HG02571 (cell line): ENCODE data around the gene ELMOD1.
"Not testable (repeated sequence)": the region's sequence is repeated elsewhere in the genome, so short reads cannot be mapped to it uniquely, and the experiment has no call there.

Source experiments
- ATAC-seq: cut with Tn5 transposase; IDR thresholded peaks from one replicate; pipeline ENCODE4 v1.9.1; 2021; ENCODE audit warnings: mild to moderate bottlenecking, moderate library complexity; ENCODE audit not compliant: unreplicated experiment

Gene ELMOD1

GRCh38 chr11:107590460-107591377 is at the start of gene ELMOD1:
TSS of gene ELMOD1 (plus strand) at chr11:107591147. CDS start at chr11:107618190, 27,043 bp downstream.
- peak; percentile 45 for ATAC-seq

GRCh38 chr11:107545101-107545514 is 45.8 kb upstream of the ELMOD1 start:
- ATAC-seq = no peak

DNA sequence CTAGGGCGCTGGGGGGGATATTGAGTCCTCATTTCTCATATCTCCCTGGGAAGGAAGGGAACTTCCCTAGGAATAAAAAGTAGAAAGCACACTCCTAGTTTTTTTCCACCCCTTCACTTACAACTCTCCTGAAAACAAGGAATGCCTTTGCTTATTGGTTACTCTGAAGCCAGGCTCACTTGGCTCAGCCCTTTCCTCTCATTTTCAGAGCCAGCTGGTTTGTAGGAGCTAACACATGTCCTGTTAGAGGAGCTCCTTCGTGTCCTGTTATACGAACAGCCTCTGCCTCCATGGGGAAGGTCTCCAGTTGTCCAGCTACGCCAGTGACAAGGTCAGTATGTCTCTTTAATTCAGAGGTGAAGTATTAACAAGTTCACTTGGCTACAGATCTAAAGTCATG is 43.0 kb upstream of the ELMOD1 start:
- ATAC-seq = no peak

DNA sequence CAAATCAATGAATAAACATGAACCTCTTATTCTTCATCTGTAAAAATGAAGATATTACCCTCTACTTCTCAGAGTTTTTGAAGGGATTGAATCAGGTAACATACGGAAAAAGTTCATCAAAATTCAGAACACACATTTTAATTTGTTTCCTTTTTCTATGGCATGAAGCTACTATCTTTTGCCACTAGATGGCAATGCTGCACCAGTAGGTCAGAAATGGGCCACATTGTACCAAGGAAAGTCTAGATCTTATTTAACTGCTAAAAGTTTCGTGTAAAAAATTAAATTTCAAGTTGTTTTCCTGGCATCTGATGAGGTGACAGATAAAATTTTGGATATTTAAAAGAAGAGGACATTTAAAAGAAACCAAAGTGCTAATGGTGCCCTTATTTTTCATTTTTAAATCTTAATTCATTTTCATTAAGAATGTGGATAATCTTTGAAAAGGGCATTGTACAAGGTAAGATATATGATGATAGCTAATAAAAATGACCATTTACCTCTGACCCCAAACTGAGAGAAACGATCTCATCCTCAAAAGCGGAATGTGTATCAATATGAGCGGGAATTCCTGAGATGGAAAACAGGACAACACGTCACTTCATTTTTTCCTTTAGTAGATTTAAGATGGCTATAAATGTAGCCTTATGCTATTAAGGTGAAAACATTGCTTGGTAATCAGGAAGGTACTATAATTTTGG is 41.5 kb upstream of the ELMOD1 start:
- ATAC-seq = no peak

DNA sequence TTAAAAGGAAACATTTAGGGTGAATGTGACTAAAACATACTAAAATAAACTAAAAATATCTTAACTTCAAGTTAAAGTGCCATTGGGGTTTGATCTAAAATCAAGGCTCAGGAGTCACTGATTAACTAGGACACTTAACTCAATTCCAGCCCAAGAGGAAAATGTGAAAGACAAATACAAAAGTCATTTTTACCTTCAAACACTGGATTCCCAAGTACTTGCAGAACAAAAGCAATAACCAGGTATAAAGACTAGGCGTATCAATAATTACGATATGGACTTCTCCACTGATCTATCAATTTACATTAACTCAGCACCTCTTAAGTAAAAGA is 41.0 kb upstream of the ELMOD1 start:
- no peak for ATAC-seq

DNA sequence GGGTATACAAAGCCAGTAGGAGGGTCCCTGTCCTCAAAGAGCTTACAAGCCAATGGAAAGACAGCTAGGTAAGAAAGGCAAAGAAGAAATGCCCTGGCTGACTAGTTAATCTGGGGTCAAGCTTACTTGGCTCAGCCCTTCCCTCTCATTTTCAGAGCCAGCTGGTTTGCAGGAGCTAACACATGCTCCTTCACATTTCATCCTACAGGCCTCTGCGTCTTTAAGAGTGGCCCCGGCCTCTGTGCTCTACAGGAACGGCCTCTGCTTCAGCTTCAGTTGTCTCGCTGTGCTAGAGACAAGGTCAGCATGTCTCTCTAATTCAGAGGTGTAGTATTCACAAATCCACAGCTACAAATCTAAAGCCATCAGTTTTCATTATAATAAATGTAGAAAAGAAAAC is 40.6 kb upstream of the ELMOD1 start:
- ATAC-seq = no peak

- no peak for ATAC-seq
Observed at GRCh38 chr11:107561688-107562087, 29.3 kb upstream of the ELMOD1 start.

GRCh38 chr11:107562647-107563208 is 28.2 kb upstream of the ELMOD1 start:
- ATAC-seq = no peak

GRCh38 chr11:107563702-107564101 is 27.2 kb upstream of the ELMOD1 start:
- peak; percentile 30 for ATAC-seq

GRCh38 chr11:107564877-107565218 is 26.1 kb upstream of the ELMOD1 start:
- ATAC-seq = peak; percentile 1

- peak; percentile 90 for ATAC-seq
Observed at GRCh38 chr11:107565219-107565937, 25.6 kb upstream of the ELMOD1 start, which contains the start of gene ALKBH8. TSS of gene ALKBH8 (minus strand) at chr11:107565735. CDS start at chr11:107560893, 4,842 bp downstream.

DNA sequence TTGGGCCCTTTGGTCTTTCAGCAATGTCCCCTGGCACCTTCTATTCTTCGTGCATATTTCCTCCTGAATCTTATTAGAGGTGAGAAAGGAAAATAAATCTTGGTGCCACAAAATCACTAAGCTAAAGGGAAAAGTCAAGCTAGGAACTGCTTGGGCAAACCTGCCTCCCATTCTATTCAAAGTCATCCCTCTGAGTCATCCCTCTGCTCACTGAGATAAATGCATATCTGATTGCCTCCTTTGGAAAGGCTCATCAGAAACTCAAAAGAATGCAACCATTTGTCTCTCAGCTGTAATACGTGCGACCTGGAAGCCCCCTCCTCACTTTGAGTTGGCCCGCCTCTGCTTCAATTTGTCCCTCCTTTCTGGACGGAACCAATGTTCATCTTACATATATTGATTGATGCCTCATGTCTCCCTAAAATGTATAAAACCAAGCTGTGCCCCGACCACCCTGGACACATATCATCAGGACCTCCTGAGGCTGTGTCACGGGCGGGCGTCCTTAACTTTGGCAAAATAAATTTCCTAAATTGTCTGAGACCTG is 24.9 kb upstream of the ELMOD1 start:
- not testable (repeated sequence) for ATAC-seq

DNA sequence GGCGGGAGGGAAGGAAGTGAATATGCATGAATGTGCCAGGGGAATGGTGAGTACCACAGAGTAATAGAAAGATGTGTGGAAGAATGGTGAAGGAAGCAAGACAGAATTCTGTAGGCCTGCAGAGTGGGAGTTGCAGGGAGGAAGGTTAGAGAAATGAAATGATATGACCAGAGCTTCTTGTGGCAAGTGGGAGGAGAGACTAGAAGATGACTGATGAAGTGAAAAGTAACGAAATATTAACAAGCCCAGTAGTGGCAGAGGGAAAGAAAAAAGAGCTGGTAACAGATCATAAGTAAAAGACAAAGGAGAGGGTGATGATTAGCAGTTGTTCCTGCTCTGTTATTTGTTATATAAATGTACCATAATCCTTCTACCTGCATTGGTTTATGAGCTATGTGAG is 24.4 kb upstream of the ELMOD1 start:
- no peak for ATAC-seq

DNA sequence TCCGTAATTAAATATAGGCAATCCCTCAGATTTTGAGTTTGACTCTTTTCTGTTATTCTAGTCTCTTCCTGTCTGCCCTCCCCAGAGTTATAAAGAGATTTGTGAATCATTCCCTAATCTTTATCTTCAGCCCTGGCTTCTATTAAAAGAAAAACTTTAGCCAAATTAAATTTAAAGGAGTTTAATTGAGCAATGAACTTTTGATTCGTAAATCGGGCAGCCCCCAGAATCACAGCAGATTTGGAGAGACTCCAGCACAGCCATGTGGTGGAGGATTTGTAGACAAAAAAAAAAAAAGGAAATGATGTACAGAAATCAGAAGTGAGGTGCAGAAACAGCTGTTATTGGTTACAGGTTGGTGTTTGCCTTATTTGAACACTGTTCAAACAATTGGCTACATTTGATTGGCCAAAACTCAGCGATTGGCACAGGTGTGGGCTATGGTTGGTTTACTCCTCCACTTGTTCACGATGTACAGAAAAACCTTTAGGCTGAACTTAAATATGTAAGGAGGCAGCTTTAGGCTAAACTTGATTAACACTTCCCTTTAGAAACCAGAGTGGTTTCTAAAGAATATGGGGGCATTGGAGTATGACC is 23.1 kb upstream of the ELMOD1 start:
- ATAC-seq = no peak

DNA sequence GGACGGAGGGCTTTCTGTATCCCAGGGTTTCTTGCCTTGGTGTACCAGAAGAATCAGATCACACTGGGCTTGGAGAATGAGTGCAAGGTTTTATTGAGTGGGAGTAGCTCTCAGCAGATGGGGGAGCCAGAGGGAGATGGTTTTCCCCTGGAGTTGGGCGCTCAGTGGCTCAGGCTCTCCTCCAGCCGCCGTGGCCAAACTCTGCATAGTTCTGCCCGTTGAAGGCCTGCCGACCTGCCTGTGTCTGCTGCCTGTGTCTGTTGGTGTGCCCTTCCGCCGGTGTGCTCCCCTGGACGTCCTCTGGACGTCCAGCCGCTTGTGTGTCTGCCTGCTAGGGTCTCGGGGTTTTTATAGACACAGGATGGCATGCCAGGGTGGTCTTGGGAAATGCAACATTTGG is 20.9 kb upstream of the ELMOD1 start:
- ATAC-seq = no peak

DNA sequence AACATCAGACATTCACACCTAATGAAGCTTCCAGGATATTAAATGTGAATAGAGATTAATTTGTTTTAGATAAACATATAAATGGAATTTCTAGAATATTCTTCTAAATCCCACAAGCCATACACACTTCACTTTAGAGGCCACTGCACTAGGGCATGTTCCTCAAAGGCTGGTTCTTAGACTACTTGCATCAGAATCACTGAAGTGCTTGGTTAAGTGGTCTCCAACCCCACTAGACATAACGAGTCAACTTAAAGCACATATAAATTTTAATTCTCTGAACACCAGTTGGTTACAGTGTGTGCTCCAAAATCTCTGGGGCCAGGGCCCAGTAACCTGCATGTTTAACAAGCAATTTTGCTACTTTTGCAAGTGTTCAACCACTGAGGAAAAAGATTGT is 17.5 kb upstream of the ELMOD1 start:
- ATAC-seq = no peak

- not testable (repeated sequence) for ATAC-seq
Observed at GRCh38 chr11:107576497-107577345, 14.2 kb upstream of the ELMOD1 start.

DNA sequence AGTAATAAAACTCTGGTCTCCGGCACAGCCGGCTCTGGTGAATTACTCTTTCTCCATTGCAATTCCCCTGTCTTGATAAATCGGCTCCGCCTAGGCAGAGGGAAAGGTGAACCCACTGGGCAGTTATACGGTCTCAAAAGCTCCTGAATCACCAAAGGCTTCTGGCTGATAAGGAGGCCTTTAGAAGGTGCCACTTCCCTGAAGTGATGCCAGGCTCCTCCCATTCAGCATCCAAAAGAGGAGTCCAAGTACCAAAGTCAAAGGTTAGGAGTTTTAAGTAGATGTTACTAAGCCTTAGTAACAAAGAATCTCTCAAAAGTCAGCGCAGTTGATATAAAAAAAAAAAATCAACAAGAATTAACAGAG is 13.6 kb upstream of the ELMOD1 start:
- ATAC-seq = no peak

DNA sequence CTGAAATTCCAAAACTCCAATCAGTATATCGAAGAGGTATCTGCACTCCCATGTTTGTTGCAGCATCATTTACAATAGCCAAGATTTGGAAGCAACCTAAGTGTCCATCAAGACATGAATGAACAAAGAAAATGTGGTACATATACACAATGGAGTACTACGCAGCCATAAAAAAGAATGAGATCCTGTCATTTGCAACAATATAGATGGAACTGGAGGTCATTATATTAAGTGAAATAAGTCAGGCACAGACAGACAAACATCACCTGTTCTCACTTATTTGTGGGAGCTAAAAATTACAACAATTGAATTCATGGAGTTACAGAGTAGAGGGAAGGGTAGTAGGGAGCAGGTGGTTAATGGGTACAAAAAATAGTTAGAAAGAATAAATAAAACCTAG is 11.8 kb upstream of the ELMOD1 start:
- not testable (repeated sequence) for ATAC-seq

- ATAC-seq = no peak
Observed at GRCh38 chr11:107581147-107581546, 9.8 kb upstream of the ELMOD1 start.
